HG03159 (cell line): ENCODE data around the gene NT5C3A.
"Not testable (repeated sequence)": the region's sequence is repeated elsewhere in the genome, so short reads cannot be mapped to it uniquely, and the experiment has no call there.

Experiments
- ATAC-seq: cut with Tn5 transposase; IDR thresholded peaks from one replicate; pipeline ENCODE4 v1.9.1; 2021; ENCODE audit warnings: mild to moderate bottlenecking, moderate library complexity; ENCODE audit not compliant: unreplicated experiment

NT5C3A gene

DNA sequence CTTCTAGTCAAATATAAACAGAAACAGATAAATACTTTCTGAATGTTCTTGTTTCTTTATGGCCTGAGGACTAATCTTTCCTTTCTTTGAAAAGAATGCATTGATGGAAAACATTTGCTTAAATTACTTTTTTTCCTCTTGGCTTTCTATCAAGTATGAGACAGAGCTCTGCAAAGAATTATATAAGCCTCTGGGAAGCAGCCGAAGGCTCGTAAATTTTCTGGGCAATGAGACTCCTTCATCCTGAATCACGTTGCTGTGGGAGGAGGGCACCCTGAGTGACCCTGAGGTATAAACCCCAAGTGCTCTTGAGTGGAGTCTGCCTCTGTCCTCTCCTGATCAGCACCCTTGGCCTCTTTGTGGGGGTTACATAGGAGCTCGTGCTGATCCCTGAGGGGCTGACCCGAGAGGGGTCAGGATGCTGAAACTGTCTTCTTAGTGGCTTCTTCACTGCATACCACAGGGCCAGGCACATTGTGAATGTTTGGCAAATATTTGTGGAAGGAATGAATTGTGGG is 71.4 kb downstream of the NT5C3A start:
- ATAC-seq = not testable (repeated sequence)

DNA sequence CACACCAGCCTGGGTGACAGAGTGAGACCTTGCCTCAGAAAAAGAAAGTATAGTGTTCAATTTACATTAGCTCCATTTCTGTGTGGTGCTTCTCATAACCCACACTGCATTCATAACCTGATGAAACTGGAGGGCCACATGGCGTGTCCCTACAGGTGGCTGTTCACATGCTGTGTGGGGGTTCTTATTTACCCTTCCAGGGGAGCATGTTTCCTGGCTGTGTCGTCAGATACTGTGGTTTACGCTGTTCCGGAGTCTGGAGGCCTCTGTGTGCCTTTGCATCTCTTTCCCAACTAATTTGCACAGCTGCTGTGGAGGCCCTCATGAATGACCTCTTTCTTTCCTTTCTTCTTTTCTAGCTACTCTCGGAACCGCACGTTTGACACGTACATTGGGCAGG is 74.4 kb downstream of the NT5C3A start:
- peak; percentile 47 for ATAC-seq

DNA sequence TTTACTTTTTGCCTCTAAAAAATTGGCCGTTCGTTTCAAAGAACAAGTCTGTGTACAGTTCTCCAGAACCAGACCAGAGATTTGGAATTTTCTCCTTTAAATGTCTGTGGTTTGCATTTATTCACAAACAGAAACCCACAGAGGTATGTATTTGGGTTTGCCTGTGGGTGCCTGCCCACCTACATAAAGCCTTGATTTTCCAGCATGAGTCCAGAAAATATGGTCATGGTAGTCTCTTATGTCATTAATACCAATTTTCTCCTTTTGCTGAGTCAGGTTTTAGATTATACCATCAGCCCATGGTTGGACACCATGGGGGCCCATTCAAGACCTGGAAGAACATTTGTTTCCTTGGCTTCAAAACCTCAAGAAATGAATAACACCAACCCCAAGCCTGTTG is 82.7 kb downstream of the NT5C3A start:
- not testable (repeated sequence) for ATAC-seq

DNA sequence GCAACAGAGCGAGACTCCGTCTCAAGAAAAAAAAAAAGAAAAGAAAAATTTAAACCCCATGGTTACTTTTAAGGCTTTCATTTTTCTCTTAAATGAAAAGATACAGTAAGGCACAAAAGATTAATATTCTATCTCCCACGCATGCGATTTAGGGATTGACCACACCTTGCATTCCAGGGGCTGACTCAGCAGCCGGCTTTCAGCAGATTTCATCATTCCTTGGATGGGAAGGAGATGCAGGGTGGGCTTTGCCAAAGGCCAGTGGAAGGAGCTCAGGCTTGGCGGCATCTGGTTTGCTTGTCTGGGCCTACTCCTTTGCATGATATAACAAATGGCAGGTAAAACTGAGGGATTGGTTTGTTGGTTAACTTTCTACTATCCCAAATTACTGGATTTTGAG is 83.3 kb downstream of the NT5C3A start:
- ATAC-seq = not testable (repeated sequence)

DNA sequence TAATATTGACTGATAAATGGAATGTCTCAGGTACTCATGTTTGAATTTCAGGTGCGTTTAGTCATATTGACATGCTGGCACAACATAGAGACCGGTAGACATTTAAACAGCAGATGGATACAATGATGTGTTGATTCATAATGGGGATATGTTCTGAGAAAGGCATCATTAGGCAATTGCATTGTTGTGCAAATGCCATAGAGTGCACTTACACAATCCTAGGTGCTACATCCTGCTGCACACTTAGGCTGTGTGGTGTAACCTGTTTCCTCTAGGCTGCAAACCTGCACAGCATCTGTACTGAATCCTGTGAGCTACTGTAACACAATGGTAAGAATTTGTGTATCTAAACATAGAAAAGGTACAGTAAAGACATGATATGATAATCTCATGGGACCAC is 85.4 kb downstream of the NT5C3A start:
- not testable (repeated sequence) for ATAC-seq

DNA sequence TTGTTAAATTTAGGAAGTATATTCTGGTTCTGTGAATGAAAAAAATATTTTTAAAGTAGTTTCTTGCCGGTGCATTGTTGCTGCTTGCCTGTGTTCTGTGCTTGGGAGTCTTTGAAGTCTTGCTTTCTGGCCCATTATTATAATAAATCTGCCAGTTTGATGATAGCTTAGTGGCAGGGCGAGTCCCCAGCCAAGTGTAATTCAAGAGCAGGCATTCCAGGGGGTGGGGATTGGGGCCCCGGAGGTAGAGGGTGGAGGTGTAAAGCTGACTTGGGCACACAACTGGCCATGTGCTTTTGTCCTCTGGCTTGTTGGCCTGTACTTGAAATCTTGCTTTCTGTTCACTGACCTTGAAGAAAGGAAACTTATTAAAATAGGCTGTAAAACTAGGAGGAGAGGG is 90.6 kb downstream of the NT5C3A start:
- not testable (repeated sequence) for ATAC-seq

DNA sequence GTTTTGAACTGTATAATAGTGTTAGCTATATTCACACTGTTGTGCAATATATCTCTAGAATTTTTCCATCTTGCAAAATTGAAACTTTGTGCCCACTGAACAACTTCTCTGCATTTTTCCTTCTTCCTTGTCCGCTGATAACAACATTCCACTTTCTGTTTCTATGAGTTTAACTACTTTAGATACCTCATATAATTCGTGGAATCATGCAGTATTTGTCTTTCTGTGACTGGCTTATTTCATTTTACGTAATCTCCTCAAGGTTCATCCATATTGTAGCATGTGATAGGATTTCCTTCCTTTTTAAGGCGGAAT is 95.4 kb downstream of the NT5C3A start:
- ATAC-seq = not testable (repeated sequence)

DNA sequence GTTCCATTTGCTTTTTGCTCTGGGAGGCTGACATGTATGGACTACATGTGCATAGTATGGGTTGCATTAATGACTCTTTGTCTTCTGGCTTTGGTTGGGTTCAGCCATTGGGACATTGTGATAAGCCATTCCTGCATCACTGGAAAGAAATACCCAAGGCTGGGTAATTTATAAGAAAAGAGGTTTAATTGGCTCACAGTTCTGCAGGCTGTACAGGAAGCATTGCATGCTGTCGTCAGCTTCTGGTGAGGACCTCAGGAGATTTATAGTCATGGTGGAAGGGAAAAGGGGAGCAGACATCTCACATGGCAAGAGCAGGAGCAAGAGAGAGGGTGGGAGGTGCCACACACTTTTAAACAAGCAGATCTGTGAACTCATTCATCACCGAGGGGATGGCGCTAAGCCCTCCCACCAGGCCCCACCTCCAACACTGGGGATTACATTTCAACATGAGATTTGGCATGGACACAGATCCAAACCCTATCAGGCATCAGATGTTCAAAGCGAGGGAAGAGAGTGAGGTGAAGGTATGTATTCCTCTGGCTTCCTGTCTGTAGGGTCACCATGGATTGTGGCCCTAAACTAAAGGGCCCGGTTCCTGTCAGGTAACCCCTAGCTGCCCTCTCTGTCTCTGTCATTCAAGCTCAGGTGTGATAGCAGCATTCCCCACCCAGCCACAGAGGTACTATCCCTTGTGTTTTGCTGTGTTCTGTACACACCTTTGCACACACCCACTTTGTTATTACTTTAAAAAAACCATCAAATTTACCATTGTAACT is 95.9 kb downstream of the NT5C3A start:
- ATAC-seq = not testable (repeated sequence)

DNA sequence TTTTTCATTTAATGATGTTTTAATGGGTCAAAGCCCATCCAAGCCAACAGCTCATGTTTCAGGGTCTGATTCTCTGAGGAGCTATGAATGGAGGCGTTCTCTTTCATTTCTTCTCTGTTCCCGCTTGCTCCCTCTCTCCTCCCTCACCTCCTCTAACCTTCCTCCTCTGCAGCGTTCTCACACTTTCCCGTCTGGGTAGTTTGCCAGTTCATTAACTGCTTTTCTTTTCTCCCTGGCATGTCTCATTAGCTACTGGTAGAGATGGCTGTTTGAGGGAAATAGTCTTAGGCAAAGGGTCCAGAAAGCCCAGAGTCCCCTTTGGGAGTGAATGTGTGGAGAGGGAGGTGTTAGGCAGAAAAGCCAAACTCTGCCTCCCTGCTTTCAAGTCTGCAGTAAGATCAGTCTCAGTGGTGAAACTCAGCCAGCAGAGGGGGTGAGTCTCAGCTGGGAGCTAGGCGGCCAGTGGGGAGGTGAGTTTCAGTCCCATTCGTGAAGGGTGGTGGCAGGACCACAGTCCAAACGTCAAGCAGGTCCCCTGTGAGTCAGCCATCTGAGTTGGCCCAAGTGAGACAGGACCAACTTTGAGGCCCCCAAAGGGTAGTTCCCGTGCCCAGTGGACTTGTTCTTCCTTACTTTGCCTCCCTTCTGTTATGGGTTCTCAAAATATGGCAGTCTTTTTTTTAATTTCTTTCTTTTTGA is 98.0 kb downstream of the NT5C3A start:
- ATAC-seq = peak; percentile 97
